A549 (cell line): ENCODE measurements around the gene CALML4. TPM values are rescaled to one million over a fixed set of nuclear protein-coding genes. Genes with fewer than 3 reads are reported as not detected.

Source experiments
- ATAC-seq, 2 experiments: fragments of 200-7000 bp in 1 of 2; fragments of >200 bp in 1 of 2; cut with Nextera tagmentation in 1 of 2; cut with Tn5 transposase in 1 of 2; 3 replicates each; pipeline versions ENCODE4 v1.8.0 to v1.9.1; 2018 to 2020; ENCODE audit warnings: mild to moderate bottlenecking in 1 of 2, moderate library complexity in 1 of 2
- CTCF ChIA-PET: fragments of 300-600 bp; sonication (Branson Sonifier 250); formaldehyde crosslinking; extraction: SDS; loops from one replicate; lab custom pipeline; 2021; ENCODE audit warnings: antibody characterized with exemption, inconsistent platforms; lab: Yijun Ruan, JAX
- POLR2A ChIA-PET: fragments of 350-600 bp; formaldehyde crosslinking; extraction: SDS; loops from one replicate; lab custom pipeline; 2021; ENCODE audit warnings: antibody characterized with exemption, inconsistent platforms; lab: Yijun Ruan, JAX
- DNase-seq, 2 experiments: peaks; one replicate each; pipeline versions ENCODE4 v3.0.0 to v3.0.0-alpha.2; 2011 to 2016; ENCODE audit warnings: low read depth in 1 of 2, low spot score in 1 of 2
- FAIRE-seq: peaks from 2 replicates; lab custom pipeline; 2011; peaks lifted over from hg19 to GRCh38; lab: Jason Lieb, UNC
- H3K27ac ChIP-seq, 2 experiments: fragments of >200 bp; sonication (Bioruptor Twin); formaldehyde crosslinking; 3 replicates each; pipeline ENCODE4 v1.5.1; 2016 to 2017
- H3K4me1 ChIP-seq: fragments of >200 bp; sonication (Bioruptor Twin); formaldehyde crosslinking; 3 replicates; pipeline ENCODE4 v1.6.1; 2016
- H3K4me2 ChIP-seq: fragments of >200 bp; sonication (Bioruptor Twin); formaldehyde crosslinking; 3 replicates; pipeline ENCODE4 v1.6.1; 2016
- H3K4me3 ChIP-seq: fragments of >200 bp; sonication (Bioruptor Twin); formaldehyde crosslinking; 3 replicates; pipeline ENCODE4 v1.5.1; 2016
- H3K9me3 ChIP-seq: fragments of >200 bp; sonication (Bioruptor Twin); formaldehyde crosslinking; 3 replicates; pipeline ENCODE4 v1.6.1; 2016
- CHD2 ChIP-seq: fragments of 150-350 bp; IDR thresholded peaks from 2 replicates; pipeline ENCODE4 v1.6.1; 2014; ENCODE audit warnings: low read length; ENCODE audit not compliant: partially characterized antibody
- CHD4 ChIP-seq: fragments of 200-600 bp; sonication (generic); IDR thresholded peaks from 2 replicates; pipeline ENCODE4 v1.6.1; 2016; ENCODE audit warnings: antibody characterized with exemption, mild to moderate bottlenecking, borderline replicate concordance
- CTCF ChIP-seq: fragments of >200 bp; sonication (Bioruptor Twin); formaldehyde crosslinking; IDR thresholded peaks from 3 replicates; pipeline ENCODE4 v1.5.1; 2016
- EHF ChIP-seq: fragments of 250-450 bp; sonication (Bioruptor Pico); IDR thresholded peaks from 2 replicates; pipeline ENCODE4 v1.5.0; 2020; ENCODE audit warnings: mild to moderate bottlenecking
- EP300 ChIP-seq, 2 experiments: fragments of >200 bp; sonication (Bioruptor Twin); formaldehyde crosslinking; IDR thresholded peaks; 2 replicates in 1 of 2; 3 replicates in 1 of 2; pipeline ENCODE4 v1.6.1; 2016 to 2017
- FOSB ChIP-seq: fragments of 250-450 bp; sonication (Bioruptor Pico); IDR thresholded peaks from 2 replicates; pipeline ENCODE4 v1.5.0; 2020; ENCODE audit warnings: mild to moderate bottlenecking, moderate library complexity
- FOSL2 ChIP-seq, 2 experiments: fragments of 450-650 bp in 1 of 2; fragments of >200 bp in 1 of 2; sonication (Bioruptor Twin) in 1 of 2; formaldehyde crosslinking; IDR thresholded peaks; 2 replicates each; pipeline versions ENCODE4 v1.5.0 to v1.6.1; 2016 to 2020; ENCODE audit warnings: mild to moderate bottlenecking in 1 of 2, moderate library complexity in 1 of 2
- HDAC2 ChIP-seq: fragments of 200-600 bp; sonication (generic); IDR thresholded peaks from 2 replicates; pipeline ENCODE4 v1.6.1; 2016
- HES2 ChIP-seq: fragments of >200 bp; sonication (Bioruptor Twin); formaldehyde crosslinking; IDR thresholded peaks from 2 replicates; pipeline ENCODE4 v1.6.1; 2016
- HMGXB4 ChIP-seq: fragments of 250-450 bp; sonication (Bioruptor Pico); IDR thresholded peaks from 2 replicates; pipeline ENCODE4 v1.5.0; 2021; ENCODE audit warnings: mild to moderate bottlenecking, moderate library complexity, borderline replicate concordance
- HOXB13 ChIP-seq: fragments of 250-450 bp; sonication (Bioruptor Pico); IDR thresholded peaks from 2 replicates; pipeline ENCODE4 v1.5.0; 2020; ENCODE audit warnings: low read depth, mild to moderate bottlenecking, moderate library complexity
- JUN ChIP-seq, 2 experiments: fragments of >200 bp; sonication (Bioruptor Twin); formaldehyde crosslinking; IDR thresholded peaks; 2 replicates in 1 of 2; 3 replicates in 1 of 2; pipeline ENCODE4 v1.6.1; 2016 to 2017
- KDM5A ChIP-seq: fragments of 200-600 bp; sonication (generic); IDR thresholded peaks from 2 replicates; pipeline ENCODE4 v1.6.1; 2016; ENCODE audit warnings: antibody characterized with exemption, mild to moderate bottlenecking
- MAFK ChIP-seq: fragments of 450-650 bp; IDR thresholded peaks from 2 replicates; pipeline ENCODE4 v1.6.1; 2014; ENCODE audit not compliant: partially characterized antibody
- NFE2L2 ChIP-seq: fragments of 150-350 bp; conservative IDR thresholded peaks from 2 replicates; pipeline ENCODE4 v1.6.1; 2014; ENCODE audit warnings: low read length
- NPAS2 ChIP-seq: fragments of 250-450 bp; sonication (Bioruptor Pico); IDR thresholded peaks from 2 replicates; pipeline ENCODE4 v1.8.0; 2022; ENCODE audit warnings: mild to moderate bottlenecking, moderate library complexity, borderline replicate concordance
- NR3C1 ChIP-seq: fragments of >200 bp; sonication (Bioruptor Twin); formaldehyde crosslinking; IDR thresholded peaks from 3 replicates; pipeline ENCODE4 v1.6.1; 2017
- PHF8 ChIP-seq: fragments of 200-600 bp; sonication (generic); IDR thresholded peaks from 2 replicates; pipeline ENCODE4 v1.6.1; 2016; ENCODE audit warnings: low read depth, mild to moderate bottlenecking, antibody characterized with exemption, moderate library complexity, borderline replicate concordance
- SMC3 ChIP-seq: fragments of >200 bp; sonication (Bioruptor Twin); formaldehyde crosslinking; IDR thresholded peaks from 3 replicates; pipeline ENCODE4 v1.6.1; 2018; ENCODE audit warnings: inconsistent platforms
- TP53 ChIP-seq: fragments of 250-450 bp; sonication (Bioruptor Pico); IDR thresholded peaks from 2 replicates; pipeline ENCODE4 v1.5.0; 2021; ENCODE audit warnings: mild to moderate bottlenecking, moderate library complexity
- WGBS: methylation state at CpG from one replicate; pipeline ENCODE4 v1.1.6; 2017; ENCODE audit errors: missing lambda C conversion rate; 5-methylcytosine and 5-hydroxymethylcytosine counted together
- polyA plus RNA-seq, 4 experiments: library from polyadenylated mRNA; depleted of rRNA in 3 of 4; stranded (reverse); fragments of >200 nt; fragmentation: RNase III in 1 of 4; extraction: RNeasy Plus Mini Kit Qiagen cat#74134 plus additional on column Dnase treatment in 1 of 4; gene quantifications; 2 replicates in 3 of 4; 3 replicates in 1 of 4; pipeline ENCODE4 v1.2.3, GENCODE V29; 2011 to 2017

The CALML4 gene
- polyA plus RNA-seq, 2 of the 4 experiments (the other 2 are of a cell fraction): 12.1 to 18.2 TPM

GRCh38 chr15:68166847-68167246, 38.3 kb downstream of the CALML4 start (continued):
- no peak for TF ChIP-seq HMGXB4

GRCh38 chr15:68163191-68163590, 41.9 kb downstream of the CALML4 start:
- Histone ChIP-seq H3K4me1 (no peaks in the 10 kb centered on the region), H3K4me2 (no peak overlapping the region), H3K9me3 (no peaks in the 10 kb centered on the region), H3K4me3 (no peak overlapping the region)
- ChIA-PET CTCF (interaction anchor here (0.9 to 4.9 kb wide), 5 partner anchors 11 to 301 kb away, joined by 4 to 47 read pairs (median 6); no protein-coding TSS in a partner anchor), POLR2A (no interaction called here)
- no peak for FAIRE-seq
- DNase-seq: no peak
- TF ChIP-seq TP53 (CRISPR knock-in tag) (no peak), EHF (CRISPR knock-in tag) (no peak), HDAC2 (no peak), EP300 (IDR thresholded peaks at IDR 0.05) (no peak), FOSB (CRISPR knock-in tag) (no peak), SMC3 (no peak), CTCF (no peak), JUN (IDR thresholded peaks at IDR 0.05) (no peak)
- TF ChIP-seq, all 56 proteins: peak for 0
- no peak overlapping the region for H3K27ac ChIP-seq
- ATAC-seq: no peak

GRCh38 chr15:68158046-68158628, 47.0 kb downstream of the CALML4 start:
- TF ChIP-seq HOXB13 (CRISPR knock-in tag): no peak
- peak; percentile 6 for TF ChIP-seq MAFK
- TF ChIP-seq FOSL2 (IDR thresholded peaks at IDR 0.05): no peak
- no peak for TF ChIP-seq FOSL2 (CRISPR knock-in tag; IDR thresholded peaks at IDR 0.05)
- TF ChIP-seq KDM5A: no peak
- TF ChIP-seq NFE2L2: no peak
- TF ChIP-seq NR3C1: no peak
- TF ChIP-seq HES2: no peak
- no peak for TF ChIP-seq JUN (IDR thresholded peaks at IDR 0.05)
- CTCF ChIA-PET: interaction anchor here (0.5 to 10.2 kb wide), 6 partner anchors 14 to 715 kb away, joined by 3 to 206 read pairs (median 4); no protein-coding TSS in a partner anchor
- H3K4me3 ChIP-seq: no peak overlapping the region
- peaks cover 4% of the 10 kb centered on the region; the same call in 1 of the 3 replicates for H3K4me1 ChIP-seq
- no peaks in the 10 kb centered on the region for H3K9me3 ChIP-seq
- no peak overlapping the region for H3K27ac ChIP-seq
- no peak for ATAC-seq
- 71% methylated on average over 3 of the region's 3 CpGs for WGBS
- peak; percentile 7 for FAIRE-seq
- POLR2A ChIA-PET: no interaction called here
- DNase-seq: no peak
- H3K4me2 ChIP-seq: no peak overlapping the region

GRCh38 chr15:68157074-68157473, 48.1 kb downstream of the CALML4 start:
- 57% methylated on average over 1 of the region's 1 CpG for WGBS
- Histone ChIP-seq H3K4me3 (no peak overlapping the region), H3K4me1 (peaks cover 4% of the 10 kb centered on the region; the same call in 1 of the 3 replicates), H3K27ac (no peak overlapping the region), H3K4me2 (no peak overlapping the region), H3K9me3 (no peaks in the 10 kb centered on the region)
- TF ChIP-seq CHD4: no peak
- TF ChIP-seq CHD2: no peak
- no peak for TF ChIP-seq NPAS2 (CRISPR knock-in tag)
- no peak for TF ChIP-seq JUN (IDR thresholded peaks at IDR 0.05)
- no peak for TF ChIP-seq FOSB (CRISPR knock-in tag)
- no peak for TF ChIP-seq PHF8
- POLR2A ChIA-PET: interaction anchor here (1.0 kb wide), 1 partner anchor 103 kb away, joined by 8 read pairs; the partner anchor contains the start of gene PIAS1
- DNase-seq (no peak), FAIRE-seq (no peak), ATAC-seq (no peak; a peak in 1 of 6 replicates)
- CTCF ChIA-PET: interaction anchor here (0.6 to 10.2 kb wide), 8 partner anchors 11 to 303 kb away, joined by 3 to 206 read pairs (median 3); partner anchors contain the start of gene PIAS1
